ENCODE measurements around the gene TCHHL1.
A peak's percentile ranks its signal among the peaks of the same experiment; 100 is the strongest.

Gene TCHHL1

DNA sequence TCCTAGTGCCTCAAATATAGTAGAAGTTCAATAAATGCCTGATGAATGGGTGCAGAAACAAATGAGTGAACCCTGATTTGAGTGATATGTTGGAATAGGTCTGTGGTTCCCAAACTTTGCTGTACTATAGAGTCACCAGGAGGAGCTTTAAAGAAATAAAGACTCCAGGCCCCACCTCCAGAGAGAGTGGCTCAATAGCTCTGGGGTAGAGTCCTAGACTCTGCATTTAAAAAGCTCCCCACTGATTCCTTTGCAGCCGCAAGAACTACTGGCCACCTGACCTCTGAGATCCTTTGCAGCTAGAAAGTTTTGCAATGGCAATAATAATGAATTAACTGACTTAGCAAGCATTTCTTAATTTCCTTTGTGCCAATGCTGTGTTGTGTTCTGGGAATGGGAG is 20.9 kb downstream of the TCHHL1 start:
- 100% methylated on average over 1 of the region's 1 CpG for WGBS (ENCODE audit: insufficient coverage)
- Histone ChIP-seq H3K36me3 (ENCODE audit: control insufficient read depth in 4 of 4, insufficient read depth in 4 of 4, low read length in 3 of 4) (no peaks in the 10 kb centered on the region), H3K27me3 (replicated peaks in 2 of 5; ENCODE audit: control insufficient read depth in 4 of 5, insufficient read depth in 5 of 5, low read length in 4 of 5) (peaks cover 2 to 29% (median 10%) of the 10 kb centered on the region in 5 experiments), H3K4me3 (ENCODE audit: control insufficient read depth in 1 of 7, extremely low read depth in 1 of 7, insufficient read depth in 4 of 7, low read depth in 2 of 7, low read length in 6 of 7) (no peak overlapping the region), H3K4me1 (ENCODE audit: control extremely low read depth in 1 of 4, control insufficient read depth in 4 of 4, insufficient read depth in 4 of 4, low read length in 3 of 4) (no peaks in the 10 kb centered on the region), H3K9me3 (ENCODE audit: control extremely low read depth in 1 of 5, control insufficient read depth in 4 of 5, insufficient read depth in 2 of 5, low read depth in 1 of 5, low read length in 4 of 5) (no peaks in the 10 kb centered on the region), H3K27ac (ENCODE audit: insufficient read depth in 1 of 2, low read depth in 1 of 2, low read length in 2 of 2, poor library complexity in 1 of 2, severe bottlenecking in 2 of 2) (no peak overlapping the region)
- ChIA-PET CTCF (interaction anchor here (0.8 to 1.6 kb wide), 2 partner anchors 12 to 15 kb away, joined by 3 to 9 read pairs; no protein-coding TSS in a partner anchor), POLR2A (no interaction called here)
- DNase-seq = no peak

GRCh38 chr1:152067150-152067549 is 21.7 kb downstream of the TCHHL1 start:
- Histone ChIP-seq H3K27ac (ENCODE audit: insufficient read depth in 1 of 2, low read depth in 1 of 2, low read length in 2 of 2, poor library complexity in 1 of 2, severe bottlenecking in 2 of 2) (no peak overlapping the region), H3K4me1 (ENCODE audit: control extremely low read depth in 1 of 4, control insufficient read depth in 4 of 4, insufficient read depth in 4 of 4, low read length in 3 of 4) (no peaks in the 10 kb centered on the region), H3K9me3 (ENCODE audit: control extremely low read depth in 1 of 5, control insufficient read depth in 4 of 5, insufficient read depth in 2 of 5, low read depth in 1 of 5, low read length in 4 of 5) (no peaks in the 10 kb centered on the region), H3K27me3 (replicated peaks in 2 of 5; ENCODE audit: control insufficient read depth in 4 of 5, insufficient read depth in 5 of 5, low read length in 4 of 5) (peaks cover 2 to 35% (median 13%) of the 10 kb centered on the region in 5 experiments), H3K36me3 (ENCODE audit: control insufficient read depth in 4 of 4, insufficient read depth in 4 of 4, low read length in 3 of 4) (no peaks in the 10 kb centered on the region), H3K4me3 (ENCODE audit: control insufficient read depth in 1 of 7, extremely low read depth in 1 of 7, insufficient read depth in 4 of 7, low read depth in 2 of 7, low read length in 6 of 7) (no peak overlapping the region)
- no peak for DNase-seq
- CTCF ChIA-PET = no interaction called here
- POLR2A ChIA-PET = no interaction called here

GRCh38 chr1:152061952-152062351 is 26.9 kb downstream of the TCHHL1 start:
- Histone ChIP-seq H3K4me3 (ENCODE audit: control insufficient read depth in 1 of 7, extremely low read depth in 1 of 7, insufficient read depth in 4 of 7, low read depth in 2 of 7, low read length in 6 of 7) (no peak overlapping the region), H3K27me3 (replicated peaks in 2 of 5; ENCODE audit: control insufficient read depth in 4 of 5, insufficient read depth in 5 of 5, low read length in 4 of 5) (peaks cover 3 to 40% (median 21%) of the 10 kb centered on the region in 5 experiments), H3K36me3 (ENCODE audit: control insufficient read depth in 4 of 4, insufficient read depth in 4 of 4, low read length in 3 of 4) (no peaks in the 10 kb centered on the region), H3K9me3 (ENCODE audit: control extremely low read depth in 1 of 5, control insufficient read depth in 4 of 5, insufficient read depth in 2 of 5, low read depth in 1 of 5, low read length in 4 of 5) (peaks cover 0 to 2% (median 0%) of the 10 kb centered on the region in 5 experiments), H3K4me1 (ENCODE audit: control extremely low read depth in 1 of 4, control insufficient read depth in 4 of 4, insufficient read depth in 4 of 4, low read length in 3 of 4) (no peaks in the 10 kb centered on the region), H3K27ac (ENCODE audit: insufficient read depth in 1 of 2, low read depth in 1 of 2, low read length in 2 of 2, poor library complexity in 1 of 2, severe bottlenecking in 2 of 2) (no peak overlapping the region)
- CTCF ChIA-PET = interaction anchor here (2.1 kb wide), 1 partner anchor 9 kb away, joined by 13 read pairs; no protein-coding TSS in a partner anchor
- no peak for DNase-seq
- POLR2A ChIA-PET = no interaction called here

GRCh38 chr1:152053375-152053774 is 35.5 kb downstream of the TCHHL1 start:
- Histone ChIP-seq H3K27ac (ENCODE audit: insufficient read depth in 1 of 2, low read depth in 1 of 2, low read length in 2 of 2, poor library complexity in 1 of 2, severe bottlenecking in 2 of 2) (no peak overlapping the region), H3K4me3 (ENCODE audit: control insufficient read depth in 1 of 7, extremely low read depth in 1 of 7, insufficient read depth in 4 of 7, low read depth in 2 of 7, low read length in 6 of 7) (no peak overlapping the region), H3K9me3 (ENCODE audit: control extremely low read depth in 1 of 5, control insufficient read depth in 4 of 5, insufficient read depth in 2 of 5, low read depth in 1 of 5, low read length in 4 of 5) (peaks cover 0 to 2% (median 0%) of the 10 kb centered on the region in 5 experiments), H3K36me3 (ENCODE audit: control insufficient read depth in 4 of 4, insufficient read depth in 4 of 4, low read length in 3 of 4) (no peaks in the 10 kb centered on the region), H3K4me1 (ENCODE audit: control extremely low read depth in 1 of 4, control insufficient read depth in 4 of 4, insufficient read depth in 4 of 4, low read length in 3 of 4) (peaks cover 3 to 31% (median 3%) of the 10 kb centered on the region in 4 experiments), H3K27me3 (replicated peaks in 2 of 5; ENCODE audit: control insufficient read depth in 4 of 5, insufficient read depth in 5 of 5, low read length in 4 of 5) (peaks cover 0 to 36% (median 12%) of the 10 kb centered on the region in 5 experiments)
- POLR2A ChIA-PET = no interaction called here
- 82% methylated on average over 13 of the region's 13 CpGs for WGBS (ENCODE audit: insufficient coverage)
- CTCF ChIA-PET = interaction anchor here (0.6 to 7.3 kb wide), 24 partner anchors 8 to 405 kb away, joined by 3 to 121 read pairs (median 4); partner anchors contain the start of genes S100A11 and TCHH
- DNase-seq = no peak

DNA sequence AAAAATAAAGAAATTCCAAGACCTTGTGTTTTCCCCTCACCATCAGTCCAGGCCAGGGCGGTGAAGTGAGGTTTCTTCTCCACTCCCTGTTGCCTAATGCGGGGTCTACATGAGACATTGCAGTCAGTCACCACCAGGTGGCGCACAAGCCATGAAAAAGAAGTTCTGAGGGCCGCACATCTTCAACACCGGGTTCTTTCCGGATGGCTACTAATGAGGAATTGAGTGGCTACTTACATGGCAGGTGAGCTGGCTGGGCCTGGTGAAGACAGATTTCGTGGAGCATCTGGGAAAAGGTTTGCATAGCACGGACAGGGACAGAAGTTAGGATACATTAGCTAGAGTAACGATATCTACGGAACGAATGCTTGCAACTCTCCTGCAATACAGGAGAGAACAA is 36.3 kb downstream of the TCHHL1 start:
- 28% methylated on average over 11 of the region's 11 CpGs for WGBS (ENCODE audit: insufficient coverage)
- Histone ChIP-seq H3K9me3 (ENCODE audit: control extremely low read depth in 1 of 5, control insufficient read depth in 4 of 5, insufficient read depth in 2 of 5, low read depth in 1 of 5, low read length in 4 of 5) (no peaks in the 10 kb centered on the region), H3K27ac (ENCODE audit: insufficient read depth in 1 of 2, low read depth in 1 of 2, low read length in 2 of 2, poor library complexity in 1 of 2, severe bottlenecking in 2 of 2) (no peak overlapping the region), H3K4me3 (ENCODE audit: control insufficient read depth in 1 of 7, extremely low read depth in 1 of 7, insufficient read depth in 4 of 7, low read depth in 2 of 7, low read length in 6 of 7) (no peak overlapping the region), H3K27me3 (replicated peaks in 2 of 5; ENCODE audit: control insufficient read depth in 4 of 5, insufficient read depth in 5 of 5, low read length in 4 of 5) (peaks cover 0 to 33% (median 8%) of the 10 kb centered on the region in 5 experiments), H3K36me3 (ENCODE audit: control insufficient read depth in 4 of 4, insufficient read depth in 4 of 4, low read length in 3 of 4) (no peaks in the 10 kb centered on the region), H3K4me1 (ENCODE audit: control extremely low read depth in 1 of 4, control insufficient read depth in 4 of 4, insufficient read depth in 4 of 4, low read length in 3 of 4) (peaks cover 4 to 38% (median 11%) of the 10 kb centered on the region in 4 experiments)
- POLR2A ChIA-PET = no interaction called here
- peak; percentile 75 to 83 (median 76) for DNase-seq
- CTCF ChIA-PET = interaction anchor here (0.6 to 7.3 kb wide), 24 partner anchors 9 to 406 kb away, joined by 3 to 121 read pairs (median 4); partner anchors contain the start of genes S100A11 and TCHH

DNA sequence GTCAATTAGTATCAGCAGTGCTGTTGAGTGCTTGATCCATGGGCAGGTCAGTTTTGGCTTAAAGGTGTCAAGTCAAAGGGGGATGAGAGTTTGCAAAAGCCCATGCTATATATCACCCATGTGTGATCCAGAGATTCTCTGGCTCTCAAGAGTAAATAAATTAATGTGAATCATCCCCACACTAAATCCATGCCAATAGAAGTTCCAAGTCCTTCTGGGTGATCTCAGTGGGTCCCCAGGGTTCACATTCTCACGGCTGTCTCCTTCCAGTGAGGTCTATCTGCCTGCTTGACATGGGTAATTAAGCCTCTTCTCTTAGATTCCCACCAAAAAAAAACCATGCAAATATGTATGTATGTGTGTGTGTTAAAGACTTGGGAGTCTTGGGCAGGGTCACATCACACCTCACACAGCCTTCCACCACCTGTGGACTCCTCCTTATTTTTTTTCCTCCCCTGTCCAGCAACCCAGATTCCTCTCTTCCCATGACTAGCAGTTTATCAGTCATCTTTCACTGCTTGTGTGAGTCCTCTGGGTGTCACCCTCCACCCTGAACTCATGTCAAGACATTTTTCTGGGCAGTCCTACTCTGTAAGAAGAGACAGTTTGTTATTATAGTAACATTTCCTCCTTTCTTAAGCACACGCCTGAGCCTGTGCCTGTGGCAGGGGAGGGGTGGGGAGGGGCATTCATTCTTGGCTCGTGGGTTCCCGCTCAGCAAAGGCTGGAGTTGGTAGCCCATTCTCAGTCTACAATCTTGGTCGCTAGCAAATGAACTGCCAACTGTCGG is 37.8 kb downstream of the TCHHL1 start:
- Histone ChIP-seq H3K9me3 (ENCODE audit: control extremely low read depth in 1 of 5, control insufficient read depth in 4 of 5, insufficient read depth in 2 of 5, low read depth in 1 of 5, low read length in 4 of 5) (no peaks in the 10 kb centered on the region), H3K27ac (ENCODE audit: insufficient read depth in 1 of 2, low read depth in 1 of 2, low read length in 2 of 2, poor library complexity in 1 of 2, severe bottlenecking in 2 of 2) (no peak overlapping the region), H3K4me3 (ENCODE audit: control insufficient read depth in 1 of 7, extremely low read depth in 1 of 7, insufficient read depth in 4 of 7, low read depth in 2 of 7, low read length in 6 of 7) (no peak overlapping the region), H3K36me3 (ENCODE audit: control insufficient read depth in 4 of 4, insufficient read depth in 4 of 4, low read length in 3 of 4) (no peaks in the 10 kb centered on the region), H3K4me1 (ENCODE audit: control extremely low read depth in 1 of 4, control insufficient read depth in 4 of 4, insufficient read depth in 4 of 4, low read length in 3 of 4) (peaks cover 10 to 53% (median 19%) of the 10 kb centered on the region in 4 experiments), H3K27me3 (replicated peaks in 2 of 5; ENCODE audit: control insufficient read depth in 4 of 5, insufficient read depth in 5 of 5, low read length in 4 of 5) (peaks cover 0 to 28% (median 8%) of the 10 kb centered on the region in 5 experiments)
- ChIA-PET CTCF (interaction anchor here (1.0 to 7.3 kb wide), 7 partner anchors 10 to 407 kb away, joined by 3 to 121 read pairs (median 6); partner anchors contain the start of gene S100A11), POLR2A (no interaction called here)
- no peak for DNase-seq
- 83% methylated on average over 4 of the region's 6 CpGs for WGBS (ENCODE audit: insufficient coverage)
